HEK293 (cell line): Measurements from ENCODE around the gene TAS1R2.

ENCODE experiments used
- AEBP2 ChIP-seq: fragments of 450-650 bp; formaldehyde crosslinking; IDR thresholded peaks from 2 replicates; pipeline ENCODE4 v1.5.1; 2016; ENCODE audit warnings: missing biosample characterization, missing genetic modification characterization, borderline replicate concordance
- CTCF ChIP-seq: fragments of 450-650 bp; formaldehyde crosslinking; IDR thresholded peaks from 2 replicates; pipeline ENCODE4 v1.5.1; 2016; ENCODE audit warnings: missing biosample characterization, missing genetic modification characterization
- HOXD13 ChIP-seq: sonication (generic); formaldehyde crosslinking; IDR thresholded peaks from 2 replicates; pipeline ENCODE4 v1.8.0; 2022; ENCODE audit warnings: missing genetic modification reagents, borderline replicate concordance
- KLF9 ChIP-seq: fragments of 450-650 bp; formaldehyde crosslinking; IDR thresholded peaks from 2 replicates; pipeline ENCODE4 v1.5.1; 2016; ENCODE audit warnings: missing biosample characterization, missing genetic modification characterization, low read depth
- MYNN ChIP-seq: fragments of 450-650 bp; formaldehyde crosslinking; IDR thresholded peaks from 2 replicates; pipeline ENCODE4 v1.5.1; 2016; ENCODE audit warnings: missing biosample characterization, missing genetic modification characterization, borderline replicate concordance
- OSR2 ChIP-seq: fragments of 450-650 bp; formaldehyde crosslinking; IDR thresholded peaks from 2 replicates; pipeline ENCODE4 v1.5.1; 2016; ENCODE audit warnings: missing biosample characterization, missing genetic modification characterization
- PRDM10 ChIP-seq: fragments of 450-650 bp; formaldehyde crosslinking; IDR thresholded peaks from 2 replicates; pipeline ENCODE4 v1.5.1; 2016; ENCODE audit warnings: missing biosample characterization, missing genetic modification characterization
- REST ChIP-seq: fragments of 450-650 bp; formaldehyde crosslinking; IDR thresholded peaks from 2 replicates; pipeline ENCODE4 v1.5.1; 2016; ENCODE audit warnings: missing biosample characterization, missing genetic modification characterization
- SALL2 ChIP-seq: fragments of 450-650 bp; formaldehyde crosslinking; IDR thresholded peaks from 2 replicates; pipeline ENCODE4 v1.5.0; 2017; ENCODE audit warnings: missing biosample characterization, mild to moderate bottlenecking, missing genetic modification characterization, borderline replicate concordance
- SP2 ChIP-seq: fragments of 450-650 bp; formaldehyde crosslinking; IDR thresholded peaks from 2 replicates; pipeline ENCODE4 v1.5.1; 2016; ENCODE audit warnings: missing biosample characterization, missing genetic modification characterization
- ZBTB44 ChIP-seq: fragments of 450-650 bp; IDR thresholded peaks from 2 replicates; pipeline ENCODE4 v1.5.1; 2018; ENCODE audit warnings: missing biosample characterization, mild to moderate bottlenecking, missing genetic modification characterization
- ZNF114 ChIP-seq: fragments of 450-650 bp; formaldehyde crosslinking; IDR thresholded peaks from 2 replicates; pipeline ENCODE4 v1.5.0; 2017; ENCODE audit warnings: missing biosample characterization, missing genetic modification characterization
- ZNF133 ChIP-seq: fragments of 450-650 bp; formaldehyde crosslinking; IDR thresholded peaks from 2 replicates; pipeline ENCODE4 v1.5.1; 2016; ENCODE audit warnings: missing biosample characterization, missing genetic modification characterization
- ZNF148 ChIP-seq: fragments of 450-650 bp; formaldehyde crosslinking; IDR thresholded peaks from 2 replicates; pipeline ENCODE4 v1.5.0; 2017; ENCODE audit warnings: missing biosample characterization, missing genetic modification characterization, borderline replicate concordance
- ZNF266 ChIP-seq: fragments of 450-650 bp; formaldehyde crosslinking; IDR thresholded peaks from 2 replicates; pipeline ENCODE4 v1.5.1; 2016; ENCODE audit warnings: missing biosample characterization, missing genetic modification characterization, low read depth
- ZNF324 ChIP-seq: fragments of 450-650 bp; formaldehyde crosslinking; IDR thresholded peaks from 2 replicates; pipeline ENCODE4 v1.5.1; 2016; ENCODE audit warnings: missing biosample characterization, missing genetic modification characterization
- ZNF394 ChIP-seq: fragments of 450-650 bp; formaldehyde crosslinking; IDR thresholded peaks from 2 replicates; pipeline ENCODE4 v1.5.1; 2016; ENCODE audit warnings: missing biosample characterization, missing genetic modification characterization, mild to moderate bottlenecking, moderate library complexity, borderline replicate concordance
- ZNF585B ChIP-seq: fragments of 450-650 bp; formaldehyde crosslinking; IDR thresholded peaks from 2 replicates; pipeline ENCODE4 v1.5.1; 2016; ENCODE audit warnings: missing biosample characterization, missing genetic modification characterization
- ZNF621 ChIP-seq: fragments of 450-650 bp; formaldehyde crosslinking; IDR thresholded peaks from 2 replicates; pipeline ENCODE4 v1.5.1; 2017; ENCODE audit warnings: missing biosample characterization, missing genetic modification characterization
- ZNF624 ChIP-seq: fragments of 450-650 bp; formaldehyde crosslinking; IDR thresholded peaks from 2 replicates; pipeline ENCODE4 v1.5.1; 2017; ENCODE audit warnings: missing biosample characterization, missing genetic modification characterization
- ZNF664 ChIP-seq: fragments of 450-650 bp; formaldehyde crosslinking; IDR thresholded peaks from 2 replicates; pipeline ENCODE4 v1.5.1; 2016; ENCODE audit warnings: missing biosample characterization, missing genetic modification characterization
- ZNF704 ChIP-seq: fragments of 450-650 bp; formaldehyde crosslinking; IDR thresholded peaks from 2 replicates; pipeline ENCODE4 v1.5.1; 2016; ENCODE audit warnings: missing biosample characterization, missing genetic modification characterization
- ZNF792 ChIP-seq: fragments of 450-650 bp; formaldehyde crosslinking; IDR thresholded peaks from 2 replicates; pipeline ENCODE4 v1.5.1; 2016; ENCODE audit warnings: missing biosample characterization, missing genetic modification characterization

Gene TAS1R2

GRCh38 chr1:18858070-18858688 lies 1.3 kb downstream of the TAS1R2 start (continued):
- TF ChIP-seq CTCF, result no peak
- 0 out of 2 replicates have a peak, but pooled peaks have one; percentile 8 for TF ChIP-seq ZNF704 (tag by site-specific recombination)
- TF ChIP-seq ZNF792 (tag by site-specific recombination), result no peak
- TF ChIP-seq ZNF621, result peak; percentile 69
- TF ChIP-seq ZNF266 (tag by site-specific recombination), result no peak
- TF ChIP-seq REST, result no peak
- no peak for TF ChIP-seq ZNF394 (tag by site-specific recombination)
- TF ChIP-seq ZNF324 (tag by site-specific recombination), result no peak
- no peak for TF ChIP-seq ZNF585B (tag by site-specific recombination)
- peak; percentile 46; the same call in 1 of the 2 replicates for TF ChIP-seq ZNF114 (tag by site-specific recombination)
- no peak for TF ChIP-seq OSR2 (tag by site-specific recombination)
- TF ChIP-seq MYNN (tag by site-specific recombination), result no peak
- peak; percentile 13; the same call in 1 of the 2 replicates for TF ChIP-seq ZNF148 (tag by site-specific recombination)
- TF ChIP-seq SALL2 (tag by site-specific recombination), result 0 out of 2 replicates have a peak, but pooled peaks have one; percentile 32
- no peak for TF ChIP-seq ZBTB44
- TF ChIP-seq AEBP2 (tag by site-specific recombination), result no peak
- TF ChIP-seq HOXD13, result no peak
- no peak for TF ChIP-seq PRDM10 (tag by site-specific recombination)
- TF ChIP-seq ZNF664 (tag by site-specific recombination), result no peak
- TF ChIP-seq SP2 (tag by site-specific recombination), result no peak; the same call in 1 of the 2 replicates
- TF ChIP-seq ZNF133, result 0 out of 2 replicates have a peak, but pooled peaks have one; percentile 26
- no peak for TF ChIP-seq KLF9 (tag by site-specific recombination)
- no peak for TF ChIP-seq ZNF624
